Measurements from ENCODE around the gene NGEF.
A peak's percentile ranks its signal among the peaks of the same experiment; 100 is the strongest.

NGEF gene

GRCh38 chr2:232928551-232929302 is 84.3 kb downstream of the NGEF start:
- peak overlapping the region; percentile 53 for H3K4me3 ChIP-seq (ENCODE audit: insufficient read length, low read depth)
- H3K9me3 ChIP-seq (ENCODE audit: insufficient read depth, low read length): peaks cover 12% of the 10 kb centered on the region; the same call in 1 of the 2 replicates
- peaks cover 22% of the 10 kb centered on the region for H3K4me1 ChIP-seq (ENCODE audit: insufficient read depth, insufficient read length)
- TF ChIP-seq YY1 (IDR thresholded peaks at IDR 0.05; ENCODE audit: insufficient read depth, insufficient read length) (no peak), SUZ12 (IDR thresholded peaks at IDR 0.05; ENCODE audit: extremely low read depth, insufficient read depth, insufficient read length) (no peak), ZNF274 (IDR thresholded peaks at IDR 0.05; ENCODE audit: low read depth, low read length) (no peak)
- peak overlapping the region; percentile 78 for H3K9ac ChIP-seq (ENCODE audit: insufficient read length, low read depth)
- H3K27me3 ChIP-seq (ENCODE audit: insufficient read depth, insufficient read length): peaks cover 75% of the 10 kb centered on the region
- H3K36me3 ChIP-seq (ENCODE audit: insufficient read depth, insufficient read length, low read length): no peaks in the 10 kb centered on the region
- no peak for DNase-seq (ENCODE audit: low read depth, low spot score)

GRCh38 chr2:232927793-232928550 is 85.1 kb downstream of the NGEF start:
- Histone ChIP-seq H3K27me3 (ENCODE audit: insufficient read depth, insufficient read length) (peaks cover 75% of the 10 kb centered on the region), H3K4me1 (ENCODE audit: insufficient read depth, insufficient read length) (peaks cover 22% of the 10 kb centered on the region), H3K4me3 (ENCODE audit: insufficient read length, low read depth) (peak overlapping the region; percentile 53), H3K9ac (ENCODE audit: insufficient read length, low read depth) (peak overlapping the region; percentile 78), H3K36me3 (ENCODE audit: insufficient read depth, insufficient read length, low read length) (no peaks in the 10 kb centered on the region), H3K9me3 (ENCODE audit: insufficient read depth, low read length) (peaks cover 12% of the 10 kb centered on the region; the same call in 1 of the 2 replicates)
- DNase-seq (ENCODE audit: low read depth, low spot score): no peak
- no peak for TF ChIP-seq YY1 (IDR thresholded peaks at IDR 0.05; ENCODE audit: insufficient read depth, insufficient read length)
- no peak for TF ChIP-seq SUZ12 (IDR thresholded peaks at IDR 0.05; ENCODE audit: extremely low read depth, insufficient read depth, insufficient read length)
- no peak for TF ChIP-seq ZNF274 (IDR thresholded peaks at IDR 0.05; ENCODE audit: low read depth, low read length)

GRCh38 chr2:232927032-232927792 is 85.8 kb downstream of the NGEF start:
- Histone ChIP-seq H3K9me3 (ENCODE audit: insufficient read depth, low read length) (peaks cover 12% of the 10 kb centered on the region; the same call in 1 of the 2 replicates), H3K4me3 (ENCODE audit: insufficient read length, low read depth) (peak overlapping the region; percentile 33), H3K9ac (ENCODE audit: insufficient read length, low read depth) (peak overlapping the region; percentile 75), H3K4me1 (ENCODE audit: insufficient read depth, insufficient read length) (peaks cover 22% of the 10 kb centered on the region), H3K36me3 (ENCODE audit: insufficient read depth, insufficient read length, low read length) (no peaks in the 10 kb centered on the region), H3K27me3 (ENCODE audit: insufficient read depth, insufficient read length) (peaks cover 75% of the 10 kb centered on the region)
- no peak for DNase-seq (ENCODE audit: low read depth, low spot score)
- TF ChIP-seq SUZ12 (IDR thresholded peaks at IDR 0.05; ENCODE audit: extremely low read depth, insufficient read depth, insufficient read length) (no peak), ZNF274 (IDR thresholded peaks at IDR 0.05; ENCODE audit: low read depth, low read length) (no peak), YY1 (IDR thresholded peaks at IDR 0.05; ENCODE audit: insufficient read depth, insufficient read length) (no peak)

GRCh38 chr2:232926431-232926939 is 86.6 kb downstream of the NGEF start:
- Histone ChIP-seq H3K4me3 (ENCODE audit: insufficient read length, low read depth) (peak overlapping the region; percentile 33), H3K4me1 (ENCODE audit: insufficient read depth, insufficient read length) (peaks cover 22% of the 10 kb centered on the region), H3K27me3 (ENCODE audit: insufficient read depth, insufficient read length) (peaks cover 71% of the 10 kb centered on the region), H3K9me3 (ENCODE audit: insufficient read depth, low read length) (peaks cover 11% of the 10 kb centered on the region; the same call in 1 of the 2 replicates), H3K36me3 (ENCODE audit: insufficient read depth, insufficient read length, low read length) (no peaks in the 10 kb centered on the region), H3K9ac (ENCODE audit: insufficient read length, low read depth) (peak overlapping the region; percentile 75)
- TF ChIP-seq SUZ12 (IDR thresholded peaks at IDR 0.05; ENCODE audit: extremely low read depth, insufficient read depth, insufficient read length) (no peak), YY1 (IDR thresholded peaks at IDR 0.05; ENCODE audit: insufficient read depth, insufficient read length) (no peak), ZNF274 (IDR thresholded peaks at IDR 0.05; ENCODE audit: low read depth, low read length) (no peak)
- DNase-seq (ENCODE audit: low read depth, low spot score): no peak

GRCh38 chr2:232925821-232926156 is 87.3 kb downstream of the NGEF start:
- H3K9me3 ChIP-seq (ENCODE audit: insufficient read depth, low read length): 0 out of 2 replicates have a peak, but pooled peaks cover 4% of the 10 kb centered on the region
- no peak for DNase-seq (ENCODE audit: low read depth, low spot score)
- H3K9ac ChIP-seq (ENCODE audit: insufficient read length, low read depth): no peak overlapping the region
- TF ChIP-seq YY1 (IDR thresholded peaks at IDR 0.05; ENCODE audit: insufficient read depth, insufficient read length): no peak
- TF ChIP-seq SUZ12 (IDR thresholded peaks at IDR 0.05; ENCODE audit: extremely low read depth, insufficient read depth, insufficient read length): no peak
- no peak for TF ChIP-seq ZNF274 (IDR thresholded peaks at IDR 0.05; ENCODE audit: low read depth, low read length)
- peaks cover 64% of the 10 kb centered on the region for H3K27me3 ChIP-seq (ENCODE audit: insufficient read depth, insufficient read length)
- no peak overlapping the region for H3K4me3 ChIP-seq (ENCODE audit: insufficient read length, low read depth)
- no peaks in the 10 kb centered on the region for H3K36me3 ChIP-seq (ENCODE audit: insufficient read depth, insufficient read length, low read length)
- peaks cover 22% of the 10 kb centered on the region for H3K4me1 ChIP-seq (ENCODE audit: insufficient read depth, insufficient read length)

- Histone ChIP-seq H3K9me3 (ENCODE audit: insufficient read depth, low read length) (no peaks in the 10 kb centered on the region), H3K4me1 (ENCODE audit: insufficient read depth, insufficient read length) (peaks cover 22% of the 10 kb centered on the region), H3K9ac (ENCODE audit: insufficient read length, low read depth) (no peak overlapping the region), H3K4me3 (ENCODE audit: insufficient read length, low read depth) (no peak overlapping the region), H3K27me3 (ENCODE audit: insufficient read depth, insufficient read length) (peaks cover 59% of the 10 kb centered on the region), H3K36me3 (ENCODE audit: insufficient read depth, insufficient read length, low read length) (no peaks in the 10 kb centered on the region)
- TF ChIP-seq YY1 (IDR thresholded peaks at IDR 0.05; ENCODE audit: insufficient read depth, insufficient read length): no peak
- no peak for TF ChIP-seq ZNF274 (IDR thresholded peaks at IDR 0.05; ENCODE audit: low read depth, low read length)
- TF ChIP-seq SUZ12 (IDR thresholded peaks at IDR 0.05; ENCODE audit: extremely low read depth, insufficient read depth, insufficient read length): no peak
- no peak for DNase-seq (ENCODE audit: low read depth, low spot score)
Measured at GRCh38 chr2:232925153-232925820, 87.8 kb downstream of the NGEF start.
